ENCODE measurements around the gene C1QL4.

DNA sequence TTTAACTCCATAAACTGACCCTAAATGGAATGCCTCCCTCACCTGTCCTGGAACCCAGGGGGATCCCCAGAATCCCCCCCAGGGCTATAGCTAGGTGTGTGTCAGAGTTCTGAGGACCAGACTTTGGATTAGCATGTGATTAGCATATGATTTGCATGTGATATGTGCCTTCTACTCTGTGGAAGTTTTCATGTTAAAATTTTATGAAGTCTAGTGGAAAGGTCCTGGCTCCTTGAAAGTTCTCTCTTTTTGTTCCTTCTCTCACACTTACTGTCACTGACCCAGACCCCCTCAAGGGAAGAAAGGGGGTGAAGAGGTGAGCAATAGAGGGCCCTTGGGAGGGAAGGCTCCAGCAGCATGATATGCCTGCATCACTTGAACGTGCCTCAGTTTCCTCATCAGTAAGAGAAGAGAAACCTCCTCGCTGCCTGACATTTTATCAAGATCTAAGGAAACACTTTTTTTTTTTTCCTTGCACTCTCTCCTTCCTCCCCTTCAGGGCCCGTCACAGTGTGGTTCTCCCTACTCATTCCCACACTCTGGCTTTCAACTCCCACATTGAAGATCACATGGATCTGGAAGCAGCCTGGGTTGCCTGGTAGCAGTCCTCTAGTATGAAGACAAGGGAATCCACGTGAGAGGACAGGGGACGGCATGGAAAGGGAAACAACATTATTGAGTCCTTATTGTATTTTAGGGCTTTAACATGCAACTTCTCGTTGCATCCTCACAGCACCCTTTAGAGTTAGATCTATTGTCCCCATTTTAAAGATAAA lies 3.3 kb upstream of the C1QL4 start:
- TF ChIP-seq POLR2AphosphoS5 (IDR thresholded peaks at IDR 0.05) (no peak), POLR2A (IDR thresholded peaks at IDR 0.05) (no peak)
- TF ChIP-seq, protein P1, sequence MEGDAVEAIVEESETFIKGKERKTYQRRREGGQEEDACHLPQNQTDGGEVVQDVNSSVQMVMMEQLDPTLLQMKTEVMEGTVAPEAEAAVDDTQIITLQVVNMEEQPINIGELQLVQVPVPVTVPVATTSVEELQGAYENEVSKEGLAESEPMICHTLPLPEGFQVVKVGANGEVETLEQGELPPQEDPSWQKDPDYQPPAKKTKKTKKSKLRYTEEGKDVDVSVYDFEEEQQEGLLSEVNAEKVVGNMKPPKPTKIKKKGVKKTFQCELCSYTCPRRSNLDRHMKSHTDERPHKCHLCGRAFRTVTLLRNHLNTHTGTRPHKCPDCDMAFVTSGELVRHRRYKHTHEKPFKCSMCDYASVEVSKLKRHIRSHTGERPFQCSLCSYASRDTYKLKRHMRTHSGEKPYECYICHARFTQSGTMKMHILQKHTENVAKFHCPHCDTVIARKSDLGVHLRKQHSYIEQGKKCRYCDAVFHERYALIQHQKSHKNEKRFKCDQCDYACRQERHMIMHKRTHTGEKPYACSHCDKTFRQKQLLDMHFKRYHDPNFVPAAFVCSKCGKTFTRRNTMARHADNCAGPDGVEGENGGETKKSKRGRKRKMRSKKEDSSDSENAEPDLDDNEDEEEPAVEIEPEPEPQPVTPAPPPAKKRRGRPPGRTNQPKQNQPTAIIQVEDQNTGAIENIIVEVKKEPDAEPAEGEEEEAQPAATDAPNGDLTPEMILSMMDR (IDR thresholded peaks at IDR 0.05) = no peak
